HG03135 (cell line): Measurements from ENCODE around the gene COL6A2.
"Not testable (repeated sequence)": the region's sequence is repeated elsewhere in the genome, so short reads cannot be mapped to it uniquely, and the experiment has no call there.

ENCODE experiments used
- ATAC-seq: cut with Tn5 transposase; IDR thresholded peaks from one replicate; pipeline ENCODE4 v1.9.1; 2021; ENCODE audit warnings: mild to moderate bottlenecking, moderate library complexity; ENCODE audit not compliant: unreplicated experiment

The COL6A2 gene

DNA sequence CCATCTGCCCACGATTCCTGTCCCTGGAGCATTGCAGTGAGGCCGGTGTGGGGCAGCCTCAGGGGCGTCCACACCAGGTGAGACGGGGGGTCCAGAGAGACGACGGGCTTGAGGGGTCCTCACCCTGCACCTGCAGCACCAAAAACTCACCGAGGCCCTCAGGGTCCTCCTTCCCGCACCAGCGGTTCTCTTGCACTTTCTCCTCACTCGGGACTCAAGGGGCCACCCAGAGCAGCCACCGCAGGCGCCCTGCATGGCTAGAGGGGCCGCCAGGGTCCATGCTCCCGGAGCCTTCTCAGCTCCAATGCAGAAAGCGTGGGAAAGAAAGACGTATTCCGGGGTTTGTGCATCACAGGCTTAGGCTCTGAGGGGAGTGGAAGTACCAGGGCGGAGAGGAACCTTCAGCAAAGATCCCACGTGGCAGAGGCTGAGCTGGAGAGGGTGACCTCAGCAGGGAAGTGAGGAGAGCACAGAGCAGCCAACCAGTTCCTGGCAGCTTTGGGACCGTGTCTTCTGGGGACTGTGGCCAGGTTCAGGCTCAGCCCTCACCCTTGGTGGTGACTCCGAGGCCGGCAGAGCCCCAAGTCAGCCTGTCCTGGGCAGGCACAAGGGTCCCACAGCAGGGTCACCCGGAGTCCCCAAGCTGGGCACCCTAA lies 19.5 kb upstream of the COL6A2 start:
- ATAC-seq = no peak

DNA sequence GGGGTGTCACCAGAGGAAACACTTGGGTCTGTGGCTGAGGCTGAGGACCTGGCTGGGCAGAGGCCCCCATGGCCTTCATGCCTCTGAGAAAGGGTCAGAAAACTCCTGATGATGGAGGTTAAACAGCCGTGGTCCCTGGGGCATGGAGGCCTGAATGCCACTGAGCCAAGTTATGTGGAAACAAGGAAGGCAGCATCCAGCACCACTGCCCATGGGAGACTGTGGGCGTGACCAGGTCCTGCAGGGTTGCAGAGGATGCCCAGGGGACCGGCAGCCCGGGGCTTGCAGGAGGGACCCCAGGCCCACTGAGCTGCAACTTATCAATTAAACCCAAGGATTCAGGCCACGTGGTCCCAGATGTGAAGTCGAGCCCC lies 18.9 kb upstream of the COL6A2 start:
- ATAC-seq = no peak

DNA sequence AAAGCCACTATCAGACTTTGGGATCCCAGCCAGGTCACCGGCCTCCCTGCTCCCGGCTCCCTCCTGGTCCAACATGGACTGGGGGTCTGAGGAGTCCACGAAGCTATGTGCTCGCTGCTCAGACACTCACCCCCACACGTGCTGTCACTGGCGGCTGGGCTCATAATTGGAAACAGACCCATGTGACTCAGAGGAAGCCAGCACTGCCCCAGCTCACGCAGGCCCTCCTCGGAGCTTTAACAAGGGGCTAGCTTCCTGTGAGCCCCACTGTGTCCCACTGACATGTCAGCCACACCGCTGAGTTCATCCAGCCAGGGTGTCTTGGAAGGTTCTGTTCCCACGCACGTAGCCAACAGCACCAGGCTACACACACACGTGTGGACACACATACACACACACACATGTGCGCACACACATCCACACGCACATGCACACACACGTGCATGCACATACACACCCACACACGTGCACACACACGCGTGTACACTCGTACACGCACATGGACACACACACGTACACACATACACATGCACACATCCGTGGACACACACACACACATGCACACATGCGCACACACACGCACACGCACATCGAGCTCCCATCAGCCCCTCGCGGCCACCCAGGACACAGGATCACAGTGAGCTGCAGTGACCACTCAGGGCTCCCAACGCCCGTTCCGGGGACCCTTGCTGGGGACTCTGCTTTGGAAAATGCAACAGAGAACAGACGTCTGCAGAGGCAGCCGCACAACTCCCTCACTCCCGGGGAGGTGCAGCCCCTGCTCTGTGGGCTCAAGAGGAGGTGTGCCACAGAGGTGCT lies 18.4 kb upstream of the COL6A2 start:
- ATAC-seq = no peak

DNA sequence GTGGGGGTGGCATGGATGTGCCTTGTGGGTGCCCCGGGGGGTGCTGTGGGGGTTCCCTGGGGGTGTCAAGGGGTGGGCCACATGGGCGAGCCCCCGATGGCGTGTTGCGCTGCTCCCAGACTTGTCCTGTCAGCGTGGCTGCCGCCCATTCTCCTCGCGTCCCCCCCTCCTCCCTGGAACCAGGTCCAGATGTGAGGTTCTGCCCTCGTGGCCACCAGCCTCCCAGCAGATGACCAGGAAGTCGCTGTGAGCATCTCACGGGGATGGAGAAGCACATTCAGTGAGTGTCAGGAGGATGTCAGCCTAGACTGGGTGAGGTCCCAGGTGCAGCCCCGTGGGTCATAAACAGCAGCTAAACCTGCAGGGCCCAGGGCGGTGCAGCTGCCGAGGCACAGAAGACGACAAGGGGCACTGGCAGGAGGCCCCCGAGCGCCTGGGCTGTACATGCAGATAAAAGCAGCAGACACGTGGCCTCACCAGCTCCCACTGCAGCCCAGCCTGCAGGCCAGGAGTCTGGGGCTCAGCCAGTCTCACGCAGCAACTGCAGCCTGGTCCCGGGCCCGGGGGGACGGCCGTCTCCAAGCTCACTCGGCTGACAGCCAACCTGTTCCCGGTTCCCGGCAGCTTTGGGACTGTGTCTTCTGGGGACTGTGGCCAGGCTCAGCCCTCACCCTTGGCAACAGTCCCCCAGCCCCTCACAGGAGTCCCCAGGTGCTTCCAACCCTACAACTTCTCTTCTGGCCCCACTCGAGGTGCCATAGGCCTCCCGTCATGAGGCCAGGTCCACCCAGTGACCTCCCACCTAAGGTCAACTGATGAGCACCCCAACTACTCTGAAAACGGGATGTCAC lies 17.5 kb upstream of the COL6A2 start:
- ATAC-seq = no peak

DNA sequence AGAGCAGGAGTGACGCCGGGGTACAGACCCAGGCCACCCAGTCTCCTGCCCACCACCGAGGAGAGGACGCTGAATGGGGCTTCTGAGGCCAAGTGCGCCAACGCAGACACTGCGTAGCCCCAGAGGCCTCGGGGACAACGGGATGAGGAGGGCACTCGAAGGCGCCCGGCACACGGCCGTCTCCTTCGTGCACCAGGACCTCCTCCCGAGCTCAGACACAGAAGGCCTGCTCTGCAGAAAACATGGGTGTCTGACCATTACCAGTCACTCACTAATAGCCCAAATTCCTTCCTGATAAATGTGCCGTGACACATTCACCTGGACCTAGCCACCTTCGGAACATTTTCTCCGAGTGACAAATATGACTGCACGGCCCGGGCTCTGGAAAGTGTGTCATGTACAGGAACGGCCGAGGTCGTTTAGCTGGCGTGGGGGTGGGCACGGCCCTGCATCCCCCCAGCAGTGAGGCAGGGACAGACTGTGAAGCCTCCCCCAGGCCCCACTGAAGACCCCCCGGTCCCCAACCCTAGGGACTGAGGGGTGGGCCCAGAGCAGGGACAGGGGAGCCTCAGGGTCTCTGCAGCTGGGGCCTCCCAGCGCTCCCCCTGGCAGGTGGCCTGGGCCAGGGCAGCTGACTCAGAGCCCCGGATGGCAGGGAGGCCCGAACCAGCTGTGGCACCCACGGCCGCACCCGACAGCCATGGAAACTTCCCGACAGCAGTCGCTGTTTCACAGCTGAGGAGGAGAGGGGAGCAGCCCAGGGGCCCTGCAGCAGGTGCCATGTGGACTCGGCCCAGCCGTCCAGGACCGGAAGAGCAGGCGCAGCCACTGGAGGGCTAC lies 16.7 kb upstream of the COL6A2 start:
- no peak for ATAC-seq

DNA sequence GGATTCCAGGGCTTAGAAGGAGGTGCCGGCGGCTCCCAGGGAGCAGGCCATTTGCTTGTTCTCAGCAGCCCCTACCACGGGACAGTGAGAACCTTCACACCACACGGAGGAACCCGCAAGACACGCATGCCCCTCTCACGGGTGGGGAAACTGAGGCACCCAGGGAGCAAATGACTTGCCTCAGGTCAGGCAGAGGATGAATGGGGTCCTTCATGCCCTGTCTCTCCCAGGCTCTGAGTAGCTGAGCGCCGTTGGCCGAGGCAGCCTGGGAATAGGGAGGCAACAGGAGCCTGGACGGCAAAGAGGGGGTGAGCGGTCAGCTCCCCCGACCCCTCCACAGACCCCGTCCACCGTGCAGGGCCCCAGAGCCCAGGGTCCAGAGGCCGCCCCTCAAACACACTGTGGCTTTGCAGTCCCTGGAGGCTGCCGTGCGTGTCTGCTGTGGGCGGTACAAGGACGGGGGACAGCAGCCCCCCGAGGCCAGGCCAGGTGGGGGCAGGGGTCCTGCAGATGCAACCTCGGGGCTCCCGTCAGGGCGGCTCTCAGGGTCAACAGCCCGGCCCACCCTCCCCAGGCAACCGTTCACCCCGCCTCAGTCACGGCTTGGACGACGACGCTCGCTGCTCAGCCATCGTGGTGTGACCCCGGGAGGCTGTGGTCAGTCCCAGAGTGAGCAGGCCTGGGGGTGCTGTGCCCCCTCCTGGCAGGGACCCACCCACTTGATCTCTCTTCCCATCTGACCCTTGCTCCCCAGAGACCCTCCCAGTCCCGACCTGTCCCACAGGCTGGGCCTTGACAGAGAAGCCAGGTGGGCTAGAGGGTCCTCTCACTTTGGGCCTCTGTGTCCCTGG lies 15.8 kb upstream of the COL6A2 start:
- no peak for ATAC-seq

DNA sequence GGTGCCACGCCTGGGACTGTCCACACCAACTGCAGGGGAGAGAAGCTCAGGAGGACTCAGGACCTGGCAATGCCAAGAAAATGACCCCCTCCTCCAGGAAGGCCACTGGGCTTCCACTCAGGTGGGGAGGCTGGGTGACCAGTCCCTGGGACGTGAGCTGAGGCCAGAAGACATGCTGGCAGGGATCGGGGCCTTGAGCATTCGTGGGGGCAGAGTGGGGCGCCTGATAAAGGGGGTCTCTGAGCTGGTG lies 15.3 kb upstream of the COL6A2 start:
- no peak for ATAC-seq

DNA sequence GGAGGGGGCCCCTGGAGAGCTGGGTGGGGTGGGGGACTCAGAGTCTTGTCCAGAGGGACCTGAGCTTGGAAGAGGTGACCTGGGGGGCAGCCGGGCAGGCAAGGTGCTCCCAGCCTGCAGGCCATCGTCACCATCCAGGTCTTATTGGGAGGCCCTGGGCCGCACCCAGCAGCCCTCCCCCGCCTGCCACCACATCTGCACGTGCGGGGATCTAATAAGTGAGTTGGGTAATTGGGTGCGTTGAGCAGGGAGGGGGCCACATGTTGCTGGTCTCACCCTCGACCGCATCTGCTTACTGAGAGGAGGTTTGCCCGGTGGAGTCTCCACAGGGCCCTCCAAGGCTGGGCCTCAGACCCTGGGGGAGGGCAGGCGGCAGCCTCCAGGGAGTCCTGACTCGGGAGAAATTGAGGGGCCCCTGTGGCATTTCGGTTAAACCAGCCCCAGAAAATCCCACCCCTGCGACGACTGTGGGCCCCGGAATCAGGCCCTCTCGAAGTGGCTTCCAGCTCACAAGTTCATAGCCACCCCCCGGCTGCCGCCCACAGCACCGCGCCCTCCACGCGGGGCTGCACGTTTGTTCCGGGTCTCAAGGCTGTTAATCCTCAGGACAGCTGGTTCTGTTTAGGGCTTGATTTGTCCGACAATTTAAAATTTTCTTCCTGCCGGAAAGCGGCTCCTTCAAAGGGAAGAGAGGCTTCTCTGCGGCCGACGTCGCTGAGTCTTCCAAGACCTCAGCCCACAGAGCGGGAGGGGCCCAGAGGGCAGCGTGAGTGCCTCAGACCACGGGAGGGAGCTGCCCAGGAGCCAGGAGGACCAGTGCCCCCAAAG lies 14.7 kb upstream of the COL6A2 start:
- ATAC-seq = no peak

DNA sequence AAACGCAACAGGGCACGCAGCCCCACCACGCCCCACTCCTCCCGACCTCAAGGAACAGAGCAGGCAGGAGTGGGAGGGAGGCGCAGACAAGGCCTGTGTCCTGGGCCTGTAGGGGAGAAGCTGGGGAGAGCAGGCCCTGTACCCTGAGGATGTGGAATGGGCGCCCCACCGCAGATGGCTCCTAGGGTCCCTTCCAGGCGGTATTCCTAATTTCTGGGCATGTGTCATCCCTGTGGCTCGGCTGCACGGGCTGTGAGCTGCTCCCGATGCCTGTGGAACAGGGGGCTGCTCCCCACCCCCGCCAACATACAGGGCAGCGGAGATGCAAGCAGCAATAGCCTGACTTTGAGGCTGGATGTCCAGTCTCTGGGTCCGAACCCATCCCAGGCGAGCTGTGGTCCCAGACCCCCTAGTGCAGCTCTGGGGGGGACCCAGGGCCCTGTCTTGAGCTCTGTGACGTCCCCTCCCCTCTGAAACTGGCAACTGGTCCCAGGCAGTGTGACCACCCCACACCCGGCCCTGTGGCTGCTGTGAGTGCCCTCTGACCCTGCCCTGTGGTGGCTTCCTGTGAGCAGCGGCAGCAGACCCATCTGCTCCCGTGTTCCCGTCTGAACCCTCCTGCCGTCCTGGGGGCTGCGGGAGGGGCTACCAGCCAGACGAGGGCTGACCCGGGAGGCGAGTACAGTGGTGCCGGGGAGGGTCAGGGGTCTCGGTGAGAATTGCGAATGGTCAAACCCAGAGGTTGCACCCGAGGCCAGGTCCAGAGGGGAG lies 13.9 kb upstream of the COL6A2 start:
- ATAC-seq = no peak

DNA sequence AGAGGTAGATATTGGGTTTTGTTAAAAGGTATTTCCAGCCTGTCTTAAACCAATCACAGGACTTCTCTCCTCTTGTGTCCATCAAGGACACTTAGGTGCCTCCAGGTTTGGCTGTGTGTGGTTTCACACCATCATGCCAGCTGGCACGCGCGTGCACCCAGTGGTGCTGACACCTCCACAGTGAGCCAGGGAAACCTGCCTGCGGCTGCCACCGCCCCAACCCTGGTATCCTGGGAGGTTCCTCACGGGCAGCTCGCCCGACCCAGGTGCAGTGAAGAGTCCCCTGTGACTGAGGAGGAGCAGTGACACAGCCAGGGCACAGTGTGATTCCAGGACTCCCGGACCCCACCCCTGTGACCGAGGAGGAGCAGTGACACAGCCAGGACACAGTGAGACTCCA lies 13.2 kb upstream of the COL6A2 start:
- no peak for ATAC-seq

DNA sequence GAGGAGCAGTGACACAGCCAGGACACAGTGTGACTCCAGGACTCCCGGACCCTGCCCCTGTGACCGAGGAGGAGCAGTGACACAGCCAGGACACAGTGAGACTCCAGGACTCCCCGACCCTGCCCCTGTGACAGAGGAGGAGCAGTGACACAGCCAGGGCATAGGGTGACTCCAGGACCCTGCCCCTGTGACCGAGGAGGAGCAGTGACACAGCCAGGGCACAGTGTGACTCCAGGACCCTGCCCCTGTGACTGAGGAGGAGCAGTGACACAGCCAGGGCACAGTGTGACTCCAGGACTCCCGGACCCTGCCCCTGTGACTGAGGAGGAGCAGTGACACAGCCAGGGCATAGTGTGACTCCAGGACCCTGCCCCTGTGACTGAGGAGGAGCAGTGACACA lies 12.7 kb upstream of the COL6A2 start:
- ATAC-seq = not testable (repeated sequence)

DNA sequence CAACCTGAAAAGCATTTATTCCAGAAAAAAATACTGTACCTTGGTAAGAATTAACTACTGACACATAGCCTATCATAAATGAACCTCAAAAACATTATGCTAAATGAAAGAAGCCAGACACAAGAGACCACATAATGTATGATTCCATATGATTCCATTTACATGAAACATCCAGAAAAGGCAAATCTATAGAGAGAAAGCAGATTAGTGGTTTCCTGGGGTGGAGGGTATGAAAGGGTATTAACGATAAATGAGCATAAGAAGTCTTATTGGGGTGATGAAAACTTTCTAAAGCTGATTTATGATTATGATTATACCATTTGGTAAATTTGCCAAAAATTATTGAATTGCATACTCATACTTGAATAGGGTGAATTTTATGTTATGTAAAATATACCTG lies 10.3 kb upstream of the COL6A2 start:
- no peak for ATAC-seq

DNA sequence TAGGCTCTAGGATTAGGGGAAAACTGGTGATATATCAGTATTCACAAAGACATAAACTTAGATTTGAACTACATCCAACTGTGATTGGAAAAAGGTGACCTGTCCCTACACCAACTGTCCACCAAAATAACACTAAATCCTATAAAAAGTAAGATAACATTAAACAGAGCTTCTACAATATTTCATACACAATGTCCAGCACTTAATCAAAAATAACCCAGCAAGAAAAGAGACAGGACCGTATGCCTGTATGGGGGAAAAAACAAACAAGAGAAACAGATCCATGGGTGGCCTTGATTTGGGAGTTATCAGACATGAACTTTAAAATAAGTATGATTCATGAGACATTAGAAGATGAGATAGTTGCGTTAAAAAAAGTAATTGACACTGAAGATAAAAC lies 9.7 kb upstream of the COL6A2 start:
- no peak for ATAC-seq

DNA sequence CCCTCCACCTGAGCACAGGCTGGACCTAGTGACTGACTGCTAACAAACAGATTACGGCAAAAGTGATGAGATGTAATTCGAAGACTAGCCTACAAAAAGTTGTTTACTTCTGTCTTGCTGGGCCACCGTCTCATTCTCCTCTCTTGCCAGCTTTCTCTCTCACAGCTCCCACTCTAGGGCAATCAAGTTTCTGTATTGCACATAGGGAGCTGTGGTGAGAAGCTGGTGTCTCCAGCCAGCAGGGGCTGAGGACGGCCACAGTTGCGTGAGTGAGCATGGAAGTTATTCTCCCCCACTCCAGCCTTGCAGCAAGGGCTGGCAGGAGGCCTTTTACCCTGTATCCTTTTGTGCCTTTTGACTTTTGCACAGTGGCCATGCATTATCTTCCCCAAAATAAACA lies 8.6 kb upstream of the COL6A2 start:
- no peak for ATAC-seq

DNA sequence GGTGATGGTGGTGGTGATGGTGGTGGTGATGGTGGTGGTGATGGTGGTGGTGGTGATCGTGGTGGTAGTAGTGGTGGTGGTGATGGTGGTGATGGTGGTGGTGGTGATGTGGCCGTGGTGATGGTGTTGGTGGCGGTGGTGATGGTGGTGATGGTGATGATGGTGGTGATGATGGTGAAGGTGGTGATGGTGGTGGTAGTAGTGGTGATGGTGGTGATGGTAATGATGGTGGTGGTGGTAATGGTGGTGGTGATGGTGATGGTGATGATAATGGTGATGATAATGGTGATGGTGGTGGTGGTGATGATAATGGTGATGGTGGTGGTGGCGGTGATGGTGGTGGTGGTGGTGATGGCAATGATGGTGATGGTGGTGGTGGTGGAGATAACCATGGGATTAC lies 6.8 kb upstream of the COL6A2 start:
- no peak for ATAC-seq

DNA sequence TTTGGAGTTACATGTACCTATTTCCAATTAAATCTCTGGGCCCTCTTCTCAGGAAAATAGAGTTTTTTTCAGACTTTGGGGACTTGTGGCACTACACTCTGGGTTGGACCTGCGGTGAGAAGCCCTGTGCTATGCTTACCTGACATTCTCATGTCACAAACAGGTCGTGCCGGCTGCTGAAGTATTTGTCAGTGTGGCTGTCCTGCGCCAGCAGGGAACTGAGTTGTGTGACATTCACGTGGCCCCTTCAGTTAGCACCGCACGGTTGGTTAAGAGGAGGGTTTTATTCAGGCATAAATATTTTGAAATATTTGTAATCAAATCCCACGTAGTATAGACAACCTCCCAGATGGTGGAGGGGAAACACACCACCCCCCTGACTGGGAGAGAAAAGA lies 6.3 kb upstream of the COL6A2 start:
- ATAC-seq = no peak

DNA sequence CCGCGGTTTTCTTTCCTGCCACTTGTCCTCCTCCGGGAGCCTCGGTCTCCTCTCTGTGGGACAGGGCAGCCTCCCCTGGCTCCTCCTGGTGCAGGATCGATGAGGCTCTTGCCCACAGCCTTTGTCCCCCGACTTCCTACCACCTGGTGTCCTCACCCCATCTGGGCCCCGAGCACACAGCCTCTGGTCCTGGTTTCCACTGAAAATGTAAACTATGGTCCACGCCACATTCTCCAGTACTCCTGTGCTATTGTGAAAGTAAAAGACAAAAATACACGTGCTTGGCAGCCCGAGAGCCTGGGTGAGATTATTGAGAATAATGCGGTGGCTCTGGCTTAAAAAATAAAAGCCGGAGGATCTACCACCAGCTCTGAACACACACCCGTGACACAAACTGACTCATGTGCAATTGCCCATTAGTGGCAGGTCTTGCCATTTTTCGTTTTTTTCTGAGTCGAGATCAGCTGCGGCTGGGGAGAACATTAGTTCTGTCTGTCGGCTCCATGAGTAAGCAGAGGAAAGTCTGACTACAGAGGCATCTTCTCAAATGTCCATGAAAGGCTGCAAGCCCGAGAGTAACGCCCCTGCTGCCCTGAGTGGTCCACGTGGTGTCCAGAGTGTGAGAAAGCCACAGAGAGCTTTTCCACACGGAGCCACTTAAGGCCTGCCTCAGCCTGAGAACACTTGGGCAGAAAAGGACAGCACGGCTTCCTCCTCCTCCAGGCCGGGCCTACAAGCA lies 5.7 kb upstream of the COL6A2 start:
- ATAC-seq = no peak
